K562 (cell line): ENCODE results near the gene PBOV1. TPM values are rescaled to one million over a fixed set of nuclear protein-coding genes. Genes with fewer than 3 reads are reported as not detected.

Experiments
- ATAC-seq: fragments of 200-7000 bp; cut with Tn5 transposase; 3 replicates; pipeline ENCODE4 v1.9.1; 2020; ENCODE audit warnings: moderate library complexity
- BruUV-seq: library from RNA; stranded (reverse); fragments of 400-500 nt; replicated peaks from 2 replicates; lab custom pipeline; 2021; lab: Mats Ljungman, UMichigan
- CTCF ChIA-PET: fragments of 300-600 bp; formaldehyde crosslinking; extraction: SDS; loops from one replicate; lab custom pipeline; 2021; ENCODE audit warnings: low intra/inter-chr PET ratio; lab: Yijun Ruan, JAX
- POLR2A ChIA-PET: fragments of 300-600, 350-650 bp; sonication (Branson Sonifier 250); formaldehyde crosslinking; extraction: SDS; loops from one replicate; lab custom pipeline; 2021; ENCODE audit warnings: antibody characterized with exemption, inconsistent platforms; lab: Yijun Ruan, JAX
- DNase-seq, 4 experiments: peaks; one replicate each; pipeline versions ENCODE4 v3.0.0 to v3.0.0-alpha.2; 2011 to 2018; ENCODE audit warnings: low spot score in 3 of 4, mixed read lengths in 3 of 4; ENCODE audit errors: extremely low read depth in 1 of 4
- FAIRE-seq: peaks from 2 replicates; lab custom pipeline; 2011; peaks lifted over from hg19 to GRCh38; lab: Jason Lieb, UNC
- H2AFZ ChIP-seq: 2 replicates; pipeline ENCODE4 v1.6.0; 2011; ENCODE audit warnings: low read depth, low read length, control low read depth, inconsistent platforms
- H3K27ac ChIP-seq: fragments of 200-600 bp; 3 replicates; pipeline ENCODE4 v1.8.0; 2011; ENCODE audit warnings: low read depth, mild to moderate bottlenecking, control low read depth, inconsistent platforms, low read length, moderate library complexity, mixed read lengths; ENCODE audit errors: extremely low read depth
- H3K27me3 ChIP-seq, 2 experiments: fragments of 300-600 bp in 1 of 2; 2 replicates in 1 of 2; 3 replicates in 1 of 2; pipeline versions ENCODE4 v1.6.0 to v1.8.0; 2011; ENCODE audit warnings: inconsistent platforms in 2 of 2, low read length in 2 of 2, mild to moderate bottlenecking in 1 of 2, mixed read lengths in 1 of 2, moderate library complexity in 1 of 2; ENCODE audit not compliant: control insufficient read depth in 2 of 2, insufficient read depth in 2 of 2
- H3K36me3 ChIP-seq: fragments of 300-600 bp; 3 replicates; pipeline ENCODE4 v1.8.0; 2011; ENCODE audit warnings: mild to moderate bottlenecking, low read length, inconsistent platforms; ENCODE audit not compliant: control insufficient read depth, insufficient read depth
- H3K4me1 ChIP-seq, 2 experiments: fragments of 200-600 bp in 1 of 2; replicated peaks in 1 of 2; 2 replicates in 1 of 2; 3 replicates in 1 of 2; pipeline versions ENCODE4 v1.5.1 to v1.8.0; 2011; ENCODE audit warnings: inconsistent platforms in 2 of 2, low read length in 2 of 2, mild to moderate bottlenecking in 1 of 2, mixed read lengths in 1 of 2, moderate library complexity in 1 of 2; ENCODE audit not compliant: control insufficient read depth in 2 of 2, insufficient read depth in 2 of 2
- H3K4me2 ChIP-seq: 2 replicates; pipeline ENCODE4 v1.6.1; 2011; ENCODE audit warnings: low read length, control low read depth, inconsistent platforms, mixed read lengths; ENCODE audit not compliant: insufficient read depth
- H3K4me3 ChIP-seq: fragments of 200-600 bp; sonication (generic), shearing (Covaris generic); 2 replicates; pipeline ENCODE4 v1.5.1; 2016; ENCODE audit warnings: control low read depth, inconsistent platforms
- H3K79me2 ChIP-seq: fragments of 200-600 bp; 3 replicates; pipeline ENCODE4 v1.8.0; 2011; ENCODE audit warnings: low read length, inconsistent platforms; ENCODE audit not compliant: control insufficient read depth, insufficient read depth
- H3K9ac ChIP-seq, 2 experiments: 2 replicates each; pipeline versions ENCODE4 v1.6.0 to v1.6.1; 2011; ENCODE audit warnings: low read depth in 2 of 2, low read length in 2 of 2, control low read depth in 1 of 2, inconsistent platforms in 1 of 2, mild to moderate bottlenecking in 1 of 2, mixed read lengths in 1 of 2; ENCODE audit not compliant: insufficient read depth in 1 of 2
- H3K9me1 ChIP-seq: one replicate; pipeline ENCODE4 v1.6.0; 2011; ENCODE audit warnings: inconsistent platforms, mild to moderate bottlenecking, low read length, moderate library complexity; ENCODE audit not compliant: control insufficient read depth, insufficient read depth
- H3K9me3 ChIP-seq: replicated peaks from 2 replicates; pipeline ENCODE4 v1.5.1; 2011; ENCODE audit warnings: low read depth, low read length, inconsistent platforms; ENCODE audit not compliant: control insufficient read depth, insufficient read depth
- H4K20me1 ChIP-seq: replicated peaks from 2 replicates; pipeline ENCODE4 v1.6.1; 2011; ENCODE audit warnings: low read length, inconsistent platforms, mixed read lengths; ENCODE audit not compliant: control insufficient read depth, insufficient read depth
- ARHGAP35 ChIP-seq: fragments of 450-650 bp; IDR thresholded peaks from 2 replicates; pipeline ENCODE4 v1.6.1; 2018; ENCODE audit not compliant: partially characterized antibody
- ARID2 ChIP-seq: fragments of 450-650 bp; IDR thresholded peaks from 2 replicates; pipeline ENCODE4 v1.6.1; 2017; ENCODE audit warnings: antibody characterized with exemption, mild to moderate bottlenecking
- KAT8 ChIP-seq: fragments of 450-650 bp; IDR thresholded peaks from 2 replicates; pipeline ENCODE4 v1.6.1; 2016; ENCODE audit warnings: low read depth, mild to moderate bottlenecking
- KLF6 ChIP-seq: fragments of 250-450 bp; sonication (Bioruptor Pico); IDR thresholded peaks from 2 replicates; pipeline ENCODE4 v1.4.0; 2020; ENCODE audit warnings: mild to moderate bottlenecking, moderate library complexity, borderline replicate concordance
- MAZ ChIP-seq, 2 experiments: fragments of 450-650 bp in 1 of 2; sonication (generic) in 1 of 2; formaldehyde crosslinking; IDR thresholded peaks in 1 of 2; conservative IDR thresholded peaks in 1 of 2; 2 replicates each; pipeline versions ENCODE4 v1.4.0 to v1.5.0; 2020; ENCODE audit warnings: mild to moderate bottlenecking in 1 of 2, missing genetic modification reagents in 1 of 2
- MCM3 ChIP-seq: fragments of 450-650 bp; IDR thresholded peaks from 2 replicates; pipeline ENCODE4 v1.6.1; 2016
- MEIS2 ChIP-seq: fragments of 450-650 bp; IDR thresholded peaks from 2 replicates; pipeline ENCODE4 v1.6.1; 2014; ENCODE audit warnings: mild to moderate bottlenecking; ENCODE audit not compliant: partially characterized antibody
- MLLT1 ChIP-seq, 2 experiments: fragments of 450-650 bp; IDR thresholded peaks; 2 replicates each; pipeline ENCODE4 v1.6.1; 2016
- NFYB ChIP-seq: IDR thresholded peaks from 2 replicates; pipeline ENCODE4 v1.6.1; 2011; ENCODE audit warnings: mild to moderate bottlenecking, moderate library complexity; ENCODE audit not compliant: insufficient read length; ENCODE audit errors: extremely low read depth
- ZNF23 ChIP-seq: fragments of 250-450 bp; sonication (Bioruptor Pico); IDR thresholded peaks from 2 replicates; pipeline ENCODE4 v1.4.0; 2020; ENCODE audit warnings: mild to moderate bottlenecking
- ZNF449 ChIP-seq: fragments of 250-450 bp; sonication (Bioruptor Pico); IDR thresholded peaks from 2 replicates; pipeline ENCODE4 v1.8.0; 2022; ENCODE audit warnings: moderate library complexity, mild to moderate bottlenecking, inconsistent platforms
- ZZZ3 ChIP-seq: fragments of 450-650 bp; IDR thresholded peaks from 2 replicates; pipeline ENCODE4 v1.6.1; 2016; ENCODE audit warnings: antibody characterized with exemption, mild to moderate bottlenecking, moderate library complexity
- WGBS: fragments of 100-300 bp; shearing (Covaris generic); methylation state at CpG from one replicate; pipeline ENCODE4 v1.1.6; 2016; ENCODE audit warnings: low coverage, mixed read lengths; ENCODE audit not compliant: insufficient coverage; ENCODE audit errors: missing lambda C conversion rate; 5-methylcytosine and 5-hydroxymethylcytosine counted together
- in situ Hi-C: fragments of 300-500 bp; cut with MboI; formaldehyde crosslinking; loops from 4 replicates; pipeline ENCODE4 v1.15.0; 2018; ENCODE audit warnings: inconsistent platforms, mixed read lengths
- intact Hi-C: fragments of 100-400 bp; cut with micrococcal nuclease; formaldehyde crosslinking; loops from 2 replicates; pipeline ENCODE4 v1.14.2; 2022
- polyA plus RNA-seq, 8 experiments: library from polyadenylated mRNA; depleted of rRNA in 4 of 8; stranded (reverse) in 5 of 8; unstranded in 3 of 8; fragments of >200 nt; fragmentation: Nextera tagmentation in 2 of 8; fragmentation: Illumina TruSeq in 1 of 8; extraction: Ambion mirVana in 2 of 8; extraction: Trizol in 1 of 8; gene quantifications; 2 replicates each; pipeline versions ENCODE4 v1.2.1 to v1.2.3, GENCODE V29; 2011 to 2014; ENCODE audit warnings: inconsistent platforms in 1 of 8, missing spikeins in 1 of 8
- total RNA-seq, 7 experiments: library from RNA; depleted of rRNA in 6 of 7; stranded (reverse); fragments of >200 nt in 6 of 7; fragmentation: Illumina TruSeq in 2 of 7; extraction: Trizol in 2 of 7; gene quantifications; 2 replicates each; pipeline versions ENCODE4 v1.2.1 to v1.2.3, GENCODE V29; 2011 to 2021; ENCODE audit warnings: low replicate concordance in 1 of 7
- TF ChIP-seq, protein P1 (sequence below): fragments of 450-650 bp; IDR thresholded peaks from 2 replicates; pipeline ENCODE4 v1.6.1; 2018; ENCODE audit warnings: mild to moderate bottlenecking, low read depth; ENCODE audit not compliant: partially characterized antibody

The PBOV1 gene
- total and polyA plus RNA-seq, 9 of the 15 experiments (the other 6 are each of a cell fraction or from before 2014, with no cell fraction given), result not detected

DNA sequence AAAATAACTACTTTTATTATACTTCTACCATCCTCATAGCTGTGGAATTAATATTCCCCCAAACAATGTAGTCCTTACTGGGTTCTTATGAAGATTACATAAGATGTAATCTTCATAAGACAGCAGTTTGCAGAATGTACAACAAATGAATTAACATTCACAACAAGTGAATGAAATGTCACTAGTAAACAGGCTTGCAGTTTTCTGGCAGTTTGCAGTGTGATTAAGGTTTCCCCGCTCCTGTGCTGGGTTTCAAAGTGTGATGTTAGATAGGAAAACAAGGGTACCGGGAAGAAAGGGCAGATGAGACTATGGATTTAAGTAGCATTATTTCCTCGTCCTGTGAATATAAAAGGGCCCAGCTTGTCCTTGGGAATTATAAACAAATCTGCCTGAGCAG lies 34.1 kb downstream of the PBOV1 start:
- DNase-seq (no peak), ATAC-seq (no peak), FAIRE-seq (no peak)
- Histone ChIP-seq H3K9me1 (no peaks in the 10 kb centered on the region), H3K27ac (no peak overlapping the region), H4K20me1 (no peaks in the 10 kb centered on the region), H3K9me3 (no peaks in the 10 kb centered on the region), H3K36me3 (no peaks in the 10 kb centered on the region), H3K27me3 (peaks cover 0 to 6% of the 10 kb centered on the region in 2 experiments; a peak in 2 of 5 replicates), H3K4me2 (no peak overlapping the region), H2AFZ (no peak overlapping the region), H3K4me3 (no peak overlapping the region), H3K9ac (no peak overlapping the region), H3K4me1 (no peaks in the 10 kb centered on the region), H3K79me2 (no peaks in the 10 kb centered on the region)
- in situ Hi-C loops, result no loop called here
- ChIA-PET POLR2A (no interaction called here), CTCF (no interaction called here)
- no peak for TF ChIP-seq KAT8
- no peak for TF ChIP-seq ZNF23 (CRISPR knock-in tag)
- no peak for TF ChIP-seq ZZZ3
- no TSS peak for BruUV-seq
- 0% methylated on average over 3 of the region's 3 CpGs for WGBS
- intact Hi-C loops, result no loop called here

DNA sequence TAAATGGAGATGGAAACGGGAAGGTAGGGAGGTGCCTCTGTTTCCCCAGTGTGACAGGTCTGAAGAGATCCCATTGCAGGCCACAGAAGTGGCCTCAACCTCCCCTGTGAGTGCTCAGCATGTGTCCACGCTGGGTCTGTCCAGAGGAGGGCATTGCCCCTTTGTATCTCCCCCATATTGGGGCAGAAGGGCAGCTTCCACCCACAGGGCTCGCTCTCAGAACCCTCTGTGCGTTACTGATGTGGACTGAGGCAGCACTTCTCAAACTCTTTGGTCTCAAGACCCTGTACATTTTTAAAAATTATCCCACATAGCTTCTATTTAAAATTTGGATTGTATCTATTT lies 34.5 kb downstream of the PBOV1 start:
- no peak overlapping the region for H3K4me3 ChIP-seq
- ChIA-PET CTCF (no interaction called here), POLR2A (no interaction called here)
- H3K9me3 ChIP-seq, result no peaks in the 10 kb centered on the region
- DNase-seq, result no peak
- no peaks in the 10 kb centered on the region for H3K9me1 ChIP-seq
- in situ Hi-C loops (no loop called here), intact Hi-C loops (no loop called here)
- H3K27me3 ChIP-seq, result peaks cover 0 to 6% of the 10 kb centered on the region in 2 experiments; a peak in 2 of 5 replicates
- no peaks in the 10 kb centered on the region for H3K79me2 ChIP-seq
- H3K4me1 ChIP-seq, result no peaks in the 10 kb centered on the region
- WGBS, result 0% methylated on average over 4 of the region's 4 CpGs
- no peak overlapping the region for H3K9ac ChIP-seq
- H3K36me3 ChIP-seq, result no peaks in the 10 kb centered on the region
- no peak overlapping the region for H3K27ac ChIP-seq
- no peak overlapping the region for H2AFZ ChIP-seq
- H3K4me2 ChIP-seq, result no peak overlapping the region
- no peak for ATAC-seq
- no TSS peak for BruUV-seq
- H4K20me1 ChIP-seq, result no peaks in the 10 kb centered on the region
- no peak for FAIRE-seq
- no peak for TF ChIP-seq MLLT1 (IDR thresholded peaks at IDR 0.05)
- TF ChIP-seq ARID2, result no peak
- TF ChIP-seq MEIS2, result no peak
- TF ChIP-seq, protein P1, sequence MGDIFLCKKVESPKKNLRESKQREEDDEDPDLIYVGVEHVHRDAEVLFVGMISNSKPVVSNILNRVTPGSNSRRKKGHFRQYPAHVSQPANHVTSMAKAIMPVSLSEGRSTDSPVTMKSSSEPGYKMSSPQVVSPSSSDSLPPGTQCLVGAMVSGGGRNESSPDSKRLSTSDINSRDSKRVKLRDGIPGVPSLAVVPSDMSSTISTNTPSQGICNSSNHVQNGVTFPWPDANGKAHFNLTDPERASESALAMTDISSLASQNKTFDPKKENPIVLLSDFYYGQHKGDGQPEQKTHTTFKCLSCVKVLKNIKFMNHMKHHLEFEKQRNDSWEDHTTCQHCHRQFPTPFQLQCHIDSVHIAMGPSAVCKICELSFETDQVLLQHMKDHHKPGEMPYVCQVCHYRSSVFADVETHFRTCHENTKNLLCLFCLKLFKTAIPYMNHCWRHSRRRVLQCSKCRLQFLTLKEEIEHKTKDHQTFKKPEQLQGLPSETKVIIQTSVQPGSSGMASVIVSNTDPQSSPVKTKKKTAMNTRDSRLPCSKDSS, result no peak
- TF ChIP-seq MAZ (CRISPR knock-in tag; conservative IDR thresholded peaks at IDR 0.05 in 1 of 2, IDR thresholded peaks at IDR 0.05 in 1 of 2), result no peak
- no peak for TF ChIP-seq NFYB
- TF ChIP-seq ARHGAP35, result no peak
- no peak for TF ChIP-seq ZNF449 (CRISPR knock-in tag)
- TF ChIP-seq KLF6 (CRISPR knock-in tag), result no peak
- no peak for TF ChIP-seq MCM3
